ENCODE results near the gene THSD4. TPM values are rescaled to one million over a fixed set of nuclear protein-coding genes. Genes with fewer than 3 reads are reported as not detected.

Gene THSD4
- total and polyA plus RNA-seq, 2 of the 8 experiments (the other 6 are each of a cell fraction or from before 2014, with no cell fraction given), result 2.5 to 6.2 TPM

DNA sequence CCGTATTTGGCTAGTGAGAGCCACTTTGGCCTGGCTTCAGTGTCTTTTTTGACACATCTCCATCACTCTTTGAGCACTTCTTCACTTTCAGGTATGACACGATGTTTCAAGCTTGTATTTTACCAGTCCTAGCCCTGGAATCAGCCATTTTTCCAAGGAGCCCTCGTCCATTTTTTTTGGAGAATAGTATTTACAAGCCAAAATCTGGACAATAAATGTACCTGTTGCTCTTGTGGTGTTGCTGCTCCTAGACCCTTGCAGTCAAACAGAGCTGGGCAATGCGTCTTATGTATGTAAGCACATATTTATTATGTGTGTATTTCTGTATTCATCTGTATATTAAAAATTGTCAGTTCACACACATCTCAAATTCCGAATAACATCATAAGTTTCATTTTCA, 231.2 kb downstream of the THSD4 start:
- Histone ChIP-seq H3K36me3 (ENCODE audit: control insufficient read depth in 2 of 4, insufficient read depth in 4 of 4, low read length in 3 of 4) (no peaks in the 10 kb centered on the region), H3K4me3 (ENCODE audit: extremely low read depth in 1 of 4, insufficient read depth in 2 of 4, low read depth in 3 of 4, low read length in 4 of 4) (no peak overlapping the region), H4K5ac (ENCODE audit: insufficient read length, low read depth, low read length) (no peak overlapping the region), H2BK120ac (replicated peaks; ENCODE audit: low read depth, low read length) (no peak overlapping the region), H3K27ac (ENCODE audit: low read depth, low read length) (no peak overlapping the region), H2BK20ac (ENCODE audit: low read length) (no peak overlapping the region), H3K79me2 (ENCODE audit: control insufficient read depth in 1 of 2, insufficient read depth in 2 of 2, low read length in 2 of 2) (no peaks in the 10 kb centered on the region), H3K14ac (ENCODE audit: insufficient read length) (no peak overlapping the region), H2BK12ac (ENCODE audit: low read depth, low read length) (no peak overlapping the region), H3K9me3 (ENCODE audit: insufficient read depth in 2 of 2, low read depth in 1 of 2, low read length in 1 of 2) (no peaks in the 10 kb centered on the region), H2BK15ac (ENCODE audit: low read length) (no peak overlapping the region), H2BK5ac (ENCODE audit: low read depth, low read length) (no peak overlapping the region), H3K18ac (ENCODE audit: extremely low read depth, low read length) (no peak overlapping the region), H2AK5ac (ENCODE audit: low read depth, low read length) (no peak overlapping the region), H3K4me1 (replicated peaks in 1 of 4; ENCODE audit: control insufficient read depth in 3 of 4, insufficient read depth in 4 of 4, low read length in 3 of 4) (peaks cover 0 to 7% (median 3%) of the 10 kb centered on the region in 4 experiments; a peak in 4 of 7 replicates), H3K4me2 (ENCODE audit: insufficient read depth in 1 of 2, low read depth in 2 of 2, low read length in 2 of 2) (no peak overlapping the region), H3K27me3 (replicated peaks in 1 of 4; ENCODE audit: control insufficient read depth in 3 of 4, extremely low read depth in 1 of 4, insufficient read depth in 3 of 4, low read length in 3 of 4) (no peaks in the 10 kb centered on the region), H3K56ac (replicated peaks; ENCODE audit: insufficient read length, low read depth, low read length) (no peak overlapping the region), H4K8ac (ENCODE audit: extremely low read depth, insufficient read depth, low read length) (no peak overlapping the region), H3K23me2 (ENCODE audit: low read depth, low read length) (no peaks in the 10 kb centered on the region; the same call in 1 of the 2 replicates), H3K9ac (replicated peaks in 1 of 4; ENCODE audit: extremely low read depth in 1 of 4, low read depth in 3 of 4, low read length in 3 of 4) (no peak overlapping the region), H4K91ac (replicated peaks; ENCODE audit: insufficient read length, low read length) (no peak overlapping the region), H3K79me1 (ENCODE audit: low read depth, low read length) (no peaks in the 10 kb centered on the region), H2AFZ (ENCODE audit: low read length) (no peak overlapping the region), H3K4ac (replicated peaks; ENCODE audit: insufficient read length, low read depth, low read length) (no peak overlapping the region), H4K20me1 (replicated peaks in 1 of 2; ENCODE audit: control insufficient read depth in 1 of 2, insufficient read depth in 2 of 2, low read length in 2 of 2) (no peaks in the 10 kb centered on the region), H3K23ac (ENCODE audit: insufficient read length) (no peak overlapping the region)
- 94% methylated on average over 5 of the region's 5 CpGs; no CpG with 5 or more reads in 1 of the 2 experiments for WGBS, 2 experiments (ENCODE audit: extremely low coverage in 1 of 2, insufficient coverage in 1 of 2, insufficient read length in 1 of 2, insufficient replicate concordance in 2 of 2, low coverage in 1 of 2, low lambda C conversion rate in 2 of 2, missing lambda C conversion rate in 1 of 2)
- CTCF ChIA-PET (ENCODE audit: partially characterized antibody), result no interaction called here
- POLR2A ChIA-PET (ENCODE audit: partially characterized antibody), result no interaction called here
- FAIRE-seq, result no peak
- DNase-seq (ENCODE audit: low read depth in 1 of 2, low spot score in 2 of 2), result no peak
- TF ChIP-seq CEBPB (IDR thresholded peaks at IDR 0.05; ENCODE audit: low read depth, low read length) (no peak), SIRT6 (IDR thresholded peaks at IDR 0.05; ENCODE audit: low read length) (no peak), PHF8 (conservative IDR thresholded peaks at IDR 0.05; ENCODE audit: low read depth, low read length) (no peak), CBX5 (IDR thresholded peaks at IDR 0.05; ENCODE audit: low read depth, low read length) (no peak), KDM1A (IDR thresholded peaks at IDR 0.05; ENCODE audit: borderline replicate concordance, low read length) (no peak), CTBP2 (IDR thresholded peaks at IDR 0.05; ENCODE audit: borderline replicate concordance, insufficient read depth, insufficient read length, low read length) (no peak), MAFK (IDR thresholded peaks at IDR 0.05; ENCODE audit: low read depth, low read length) (no peak), CBX8 (IDR thresholded peaks at IDR 0.05; ENCODE audit: borderline replicate concordance, low read depth, low read length) (no peak), NANOG (IDR thresholded peaks at IDR 0.05; ENCODE audit: insufficient read depth, low read depth, low read length, poor library complexity, severe bottlenecking) (no peak), FOSL1 (IDR thresholded peaks at IDR 0.05; ENCODE audit: insufficient read depth, low read depth, low read length) (no peak), GTF2F1 (IDR thresholded peaks at IDR 0.05; ENCODE audit: borderline replicate concordance, low read depth, low read length) (no peak), POU5F1 (IDR thresholded peaks at IDR 0.05; ENCODE audit: low read depth, low read length) (no peak), JUND (IDR thresholded peaks at IDR 0.05; ENCODE audit: low read length) (no peak)
- TF ChIP-seq, protein P1, sequence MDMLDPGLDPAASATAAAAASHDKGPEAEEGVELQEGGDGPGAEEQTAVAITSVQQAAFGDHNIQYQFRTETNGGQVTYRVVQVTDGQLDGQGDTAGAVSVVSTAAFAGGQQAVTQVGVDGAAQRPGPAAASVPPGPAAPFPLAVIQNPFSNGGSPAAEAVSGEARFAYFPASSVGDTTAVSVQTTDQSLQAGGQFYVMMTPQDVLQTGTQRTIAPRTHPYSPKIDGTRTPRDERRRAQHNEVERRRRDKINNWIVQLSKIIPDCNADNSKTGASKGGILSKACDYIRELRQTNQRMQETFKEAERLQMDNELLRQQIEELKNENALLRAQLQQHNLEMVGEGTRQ (IDR thresholded peaks at IDR 0.05; ENCODE audit: low read length), result no peak

Measured in H1 (cell line).